HG03060 (cell line): Measurements from ENCODE around the gene EFCAB6.

Experiments used
- ATAC-seq: cut with Tn5 transposase; IDR thresholded peaks from one replicate; pipeline ENCODE4 v1.9.1; 2021; ENCODE audit warnings: low read depth, moderate number of reproducible peaks; ENCODE audit not compliant: unreplicated experiment

EFCAB6 gene, protein sequence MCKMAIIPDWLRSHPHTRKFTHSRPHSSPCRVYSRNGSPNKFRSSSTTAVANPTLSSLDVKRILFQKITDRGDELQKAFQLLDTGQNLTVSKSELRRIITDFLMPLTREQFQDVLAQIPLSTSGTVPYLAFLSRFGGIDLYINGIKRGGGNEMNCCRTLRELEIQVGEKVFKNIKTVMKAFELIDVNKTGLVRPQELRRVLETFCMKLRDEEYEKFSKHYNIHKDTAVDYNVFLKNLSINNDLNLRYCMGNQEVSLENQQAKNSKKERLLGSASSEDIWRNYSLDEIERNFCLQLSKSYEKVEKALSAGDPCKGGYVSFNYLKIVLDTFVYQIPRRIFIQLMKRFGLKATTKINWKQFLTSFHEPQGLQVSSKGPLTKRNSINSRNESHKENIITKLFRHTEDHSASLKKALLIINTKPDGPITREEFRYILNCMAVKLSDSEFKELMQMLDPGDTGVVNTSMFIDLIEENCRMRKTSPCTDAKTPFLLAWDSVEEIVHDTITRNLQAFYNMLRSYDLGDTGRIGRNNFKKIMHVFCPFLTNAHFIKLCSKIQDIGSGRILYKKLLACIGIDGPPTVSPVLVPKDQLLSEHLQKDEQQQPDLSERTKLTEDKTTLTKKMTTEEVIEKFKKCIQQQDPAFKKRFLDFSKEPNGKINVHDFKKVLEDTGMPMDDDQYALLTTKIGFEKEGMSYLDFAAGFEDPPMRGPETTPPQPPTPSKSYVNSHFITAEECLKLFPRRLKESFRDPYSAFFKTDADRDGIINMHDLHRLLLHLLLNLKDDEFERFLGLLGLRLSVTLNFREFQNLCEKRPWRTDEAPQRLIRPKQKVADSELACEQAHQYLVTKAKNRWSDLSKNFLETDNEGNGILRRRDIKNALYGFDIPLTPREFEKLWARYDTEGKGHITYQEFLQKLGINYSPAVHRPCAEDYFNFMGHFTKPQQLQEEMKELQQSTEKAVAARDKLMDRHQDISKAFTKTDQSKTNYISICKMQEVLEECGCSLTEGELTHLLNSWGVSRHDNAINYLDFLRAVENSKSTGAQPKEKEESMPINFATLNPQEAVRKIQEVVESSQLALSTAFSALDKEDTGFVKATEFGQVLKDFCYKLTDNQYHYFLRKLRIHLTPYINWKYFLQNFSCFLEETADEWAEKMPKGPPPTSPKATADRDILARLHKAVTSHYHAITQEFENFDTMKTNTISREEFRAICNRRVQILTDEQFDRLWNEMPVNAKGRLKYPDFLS (N-terminal part only)

DNA sequence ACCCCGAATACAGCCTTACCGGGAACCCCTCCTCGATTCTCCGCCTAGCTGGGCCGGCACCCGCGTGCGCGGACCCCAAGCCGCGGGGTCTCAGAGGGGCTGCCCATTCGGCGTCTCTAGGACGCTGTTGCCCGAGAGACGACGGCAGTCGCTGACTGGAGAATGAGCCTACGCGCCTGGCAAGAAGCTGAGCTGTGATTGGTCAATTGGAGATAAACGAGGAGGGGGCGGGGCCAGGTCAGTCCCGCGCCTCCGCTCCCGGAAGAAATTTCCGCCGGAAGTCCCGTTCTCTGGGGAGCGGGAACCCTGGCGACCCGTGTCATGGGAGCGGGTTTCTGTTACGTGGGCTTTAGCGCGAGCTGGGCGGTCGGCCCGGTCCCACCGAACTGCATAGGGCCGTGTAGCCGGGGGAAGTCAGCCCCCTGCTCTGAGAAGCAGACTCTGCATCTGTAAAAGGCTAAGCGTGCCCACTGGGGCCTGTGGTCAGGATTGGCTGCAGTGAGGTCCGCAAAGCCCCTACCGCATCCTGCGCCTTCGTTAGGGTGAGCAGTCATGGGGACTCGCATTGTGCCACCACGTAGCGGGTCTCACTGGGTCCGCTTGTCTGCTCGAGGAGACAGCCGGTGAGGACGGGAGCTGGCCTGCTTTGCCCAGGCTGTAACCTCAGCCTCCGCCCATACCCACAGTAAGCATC is at the start of gene EFCAB6:
TSS of gene EFCAB6 (minus strand) at position 157 of the 694 bp plus-strand sequence. CDS start 29,987 bp downstream, outside the sequence.
- ATAC-seq = no peak

DNA sequence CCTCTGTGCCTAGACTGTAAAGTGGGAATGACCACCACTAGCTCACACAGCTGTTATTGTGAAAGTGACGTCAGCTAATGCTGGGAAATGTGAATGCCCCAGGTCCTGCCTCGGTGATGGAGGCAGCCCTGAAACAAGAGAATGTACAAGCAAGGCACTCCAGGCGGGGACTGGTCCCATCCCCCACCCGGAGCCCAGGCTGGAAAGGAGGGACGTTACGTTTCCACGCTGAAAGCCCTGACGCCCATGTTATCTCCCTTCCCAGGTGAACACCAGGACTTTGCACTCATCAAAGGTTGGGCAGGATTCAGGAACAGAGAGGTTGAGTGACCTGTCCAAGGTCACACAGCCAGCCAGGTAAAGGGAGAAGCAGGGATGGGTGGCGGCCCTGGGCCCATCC is 49.4 kb upstream of the EFCAB6 start:
- no peak for ATAC-seq

DNA sequence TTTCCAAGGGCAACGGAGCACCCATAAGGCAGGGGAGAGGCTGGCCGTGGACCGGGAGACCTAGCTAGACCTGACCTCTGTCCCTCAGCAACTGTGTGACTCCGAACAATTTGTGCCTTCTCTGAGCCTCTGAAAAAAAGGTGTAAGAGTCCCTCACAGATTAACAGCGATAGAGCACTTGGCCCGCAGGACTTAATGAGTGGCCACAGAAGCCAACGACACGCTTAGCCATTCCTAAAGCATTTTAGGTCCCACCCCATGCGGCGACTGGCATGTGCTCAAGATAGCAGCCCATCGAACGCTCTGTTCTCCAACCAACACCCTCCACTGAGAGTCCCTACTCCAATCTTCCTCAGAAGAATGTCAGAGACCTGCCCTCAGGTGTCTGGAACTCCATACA is 48.7 kb upstream of the EFCAB6 start:
- ATAC-seq = no peak

GRCh38 chr22:43860126-43860525 is 48.0 kb upstream of the EFCAB6 start:
- no peak for ATAC-seq

DNA sequence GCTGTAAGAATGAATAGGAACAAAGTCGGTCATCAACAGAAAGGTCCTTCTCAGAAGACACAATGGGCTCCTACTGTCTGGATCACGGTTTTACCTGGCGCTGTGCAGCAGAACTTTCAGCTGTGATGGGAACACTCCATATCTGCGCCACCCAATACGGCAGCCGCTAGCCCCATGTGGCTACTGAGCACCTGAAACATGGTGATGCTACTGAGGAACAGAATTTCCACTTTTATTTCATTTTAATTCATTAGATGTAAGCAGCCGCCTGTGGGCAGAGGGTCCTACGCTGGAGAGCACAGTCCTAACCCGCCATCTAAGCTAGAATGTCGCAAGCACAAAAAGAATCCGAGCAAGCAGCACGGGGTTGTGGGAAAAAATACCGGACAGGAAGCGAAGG is 47.5 kb upstream of the EFCAB6 start:
- ATAC-seq = no peak

DNA sequence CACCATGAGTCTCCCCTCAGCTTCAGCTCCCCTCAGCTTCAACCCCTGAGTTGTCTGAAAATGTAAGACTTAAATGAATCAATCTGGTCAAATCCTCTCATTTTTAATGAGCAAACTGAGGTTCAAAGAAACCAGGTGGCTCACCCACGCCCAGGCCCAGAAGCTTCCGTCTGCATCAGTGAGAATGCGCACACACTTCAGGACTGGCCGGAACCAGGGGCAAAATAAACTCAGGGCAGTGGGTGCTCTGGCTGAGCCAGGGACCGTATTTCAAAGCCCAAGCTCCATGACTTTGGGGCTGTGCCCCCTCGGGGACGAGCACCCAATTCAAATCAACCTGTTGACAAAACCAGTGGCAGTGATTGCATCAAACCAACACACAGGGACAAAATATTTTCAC is 47.1 kb upstream of the EFCAB6 start:
- no peak for ATAC-seq

- ATAC-seq = no peak
Observed at GRCh38 chr22:43858156-43858895, 46.2 kb upstream of the EFCAB6 start.

GRCh38 chr22:43857367-43857766 is 45.3 kb upstream of the EFCAB6 start:
- no peak for ATAC-seq

GRCh38 chr22:43855431-43855830 is 43.3 kb upstream of the EFCAB6 start:
- ATAC-seq = no peak

- no peak for ATAC-seq
Observed at GRCh38 chr22:43854786-43855271, 42.7 kb upstream of the EFCAB6 start.

- ATAC-seq = no peak
Observed at GRCh38 chr22:43854121-43854785, 42.1 kb upstream of the EFCAB6 start.

GRCh38 chr22:43853328-43853931 is 41.3 kb upstream of the EFCAB6 start:
- ATAC-seq = no peak

GRCh38 chr22:43852573-43853327 is 40.6 kb upstream of the EFCAB6 start:
- ATAC-seq = no peak

DNA sequence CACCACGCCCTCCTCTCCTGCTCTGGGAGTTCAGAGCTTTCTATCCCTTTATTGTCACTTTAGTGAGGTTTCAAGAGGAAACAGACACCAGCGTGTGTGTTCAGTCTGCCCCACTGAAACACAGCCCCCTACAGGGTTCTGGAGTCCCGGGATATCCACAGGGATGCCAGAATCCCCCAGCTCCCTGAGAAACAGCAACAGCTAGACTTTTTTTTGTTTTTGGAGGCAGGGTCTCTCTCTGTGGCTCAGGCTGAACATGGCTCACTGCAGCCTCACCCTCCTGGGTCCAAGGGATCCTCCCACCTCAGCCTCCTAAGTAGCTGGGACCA is 39.8 kb upstream of the EFCAB6 start:
- no peak for ATAC-seq

- no peak for ATAC-seq
Observed at GRCh38 chr22:43851058-43851978, 39.2 kb upstream of the EFCAB6 start.

- ATAC-seq = no peak
Observed at GRCh38 chr22:43850529-43850928, 38.4 kb upstream of the EFCAB6 start.

DNA sequence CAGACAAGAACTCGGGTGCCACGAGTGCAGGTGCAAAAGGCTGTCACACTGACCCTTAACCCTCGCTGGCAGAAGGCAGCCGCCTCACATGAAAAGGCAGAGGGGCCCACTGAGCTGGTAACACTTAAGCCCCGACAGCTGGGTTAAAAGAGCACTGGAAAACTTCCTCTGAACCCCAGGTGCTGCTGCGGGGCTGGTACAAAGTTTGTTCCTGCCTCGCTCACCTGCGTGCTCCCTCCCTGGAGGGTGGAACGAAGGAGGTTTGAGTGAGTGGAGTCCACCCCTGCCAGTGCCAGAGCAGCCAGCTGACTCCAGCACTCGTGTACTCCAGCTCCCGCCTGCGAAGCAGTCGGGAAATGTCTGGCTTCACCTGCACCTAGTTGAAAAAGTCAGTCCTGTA is 37.6 kb upstream of the EFCAB6 start:
- ATAC-seq = no peak
